ENCODE measurements around the gene PMIS2. TPM values are rescaled to one million over a fixed set of nuclear protein-coding genes. Genes with fewer than 3 reads are reported as not detected.

Gene PMIS2
- polyA plus RNA-seq, 3 donors, result not detected

DNA sequence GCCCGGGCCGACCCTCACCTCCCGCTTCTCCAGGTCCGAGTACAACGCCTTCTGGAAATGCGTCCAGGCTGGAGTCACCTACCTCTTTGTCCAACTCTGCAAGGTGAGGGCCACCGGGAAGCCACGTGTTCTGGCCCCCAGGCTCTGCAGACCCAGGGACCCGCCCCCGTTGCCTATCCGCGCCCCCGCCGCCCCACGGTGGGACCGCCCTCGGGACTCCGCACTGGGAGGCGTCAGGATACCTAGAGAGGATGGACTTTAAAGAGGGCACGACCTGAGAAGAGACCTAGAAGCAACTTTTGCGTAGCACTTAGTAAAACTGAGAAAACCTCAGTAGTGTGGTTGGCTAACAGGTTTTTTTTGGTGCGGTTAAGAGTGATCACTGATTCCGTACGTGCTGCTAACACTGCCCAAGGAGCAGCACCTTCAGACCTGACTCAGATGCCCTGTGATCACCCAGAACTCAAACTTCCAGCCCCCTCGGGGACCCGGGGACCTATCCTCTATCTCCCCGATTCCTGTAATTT is 40.1 kb upstream of the PMIS2 start:
- Histone ChIP-seq H3K36me3 (replicated peaks in 1 of 2; ENCODE audit: control insufficient read depth in 1 of 2, insufficient read depth in 2 of 2, low read length in 2 of 2) (peaks cover 4 to 9% of the 10 kb centered on the region in 2 donors), H3K27ac (ENCODE audit: low read depth in 1 of 2, low read length in 2 of 2) (peak overlapping the region; percentile 4 to 88), H3K9ac (ENCODE audit: insufficient read depth, low read length, poor library complexity, severe bottlenecking) (peak overlapping the region; percentile 90), H3K9me3 (replicated peaks in 1 of 2; ENCODE audit: control insufficient read depth in 1 of 2, insufficient read depth in 1 of 2, low read length in 2 of 2) (no peaks in the 10 kb centered on the region), H3K4me2 (replicated peaks; ENCODE audit: extremely low read depth, low read length, poor library complexity, severe bottlenecking) (peak overlapping the region; percentile 96), H3K27me3 (ENCODE audit: control insufficient read depth in 2 of 2, insufficient read depth in 2 of 2, low read length in 2 of 2) (no peaks in the 10 kb centered on the region), H3K4me3 (replicated peaks in 1 of 3; ENCODE audit: low read depth in 2 of 3, low read length in 3 of 3) (peak overlapping the region; percentile 81 to 90 (median 83)), H4K20me1 (ENCODE audit: insufficient read depth, low read length) (peaks cover 4% of the 10 kb centered on the region), H2AFZ (ENCODE audit: insufficient read depth, low read depth, low read length, poor library complexity, severe bottlenecking) (peak overlapping the region; percentile 94), H3K79me2 (ENCODE audit: insufficient read depth, low read length) (peaks cover 8% of the 10 kb centered on the region), H3K4me1 (ENCODE audit: control insufficient read depth in 1 of 2, insufficient read depth in 2 of 2, low read length in 2 of 2) (peaks cover 21 to 28% of the 10 kb centered on the region in 2 donors)
- Mint-ChIP-seq H3K4me1 (peaks cover 30% of the 10 kb centered on the region), H3K27me3 (ENCODE audit: low read depth in 3 of 3) (peaks cover 0 to 1% (median 0%) of the 10 kb centered on the region in 3 donors), H3K4me3 (peak overlapping the region; percentile 87 to 90), H3K27ac (peak overlapping the region in 6 of 7 donors; percentile 12 to 86 (median 65)), H3K36me3 (peaks cover 25 to 26% of the 10 kb centered on the region in 2 donors), H3K9me3 (no peaks in the 10 kb centered on the region)
- intact Hi-C loops (cut with micrococcal nuclease), result loop anchor here in 1 of 2 donors (5.0 kb wide), 1 partner anchor 171 kb away; the partner anchor contains the start of gene KMT2B
- TF ChIP-seq CTCF (IDR thresholded peaks at IDR 0.05), result no peak
- WGBS (ENCODE audit: insufficient coverage), result under 1% methylated on average over 23 of the region's 27 CpGs
- no peak for DNase-seq

DNA sequence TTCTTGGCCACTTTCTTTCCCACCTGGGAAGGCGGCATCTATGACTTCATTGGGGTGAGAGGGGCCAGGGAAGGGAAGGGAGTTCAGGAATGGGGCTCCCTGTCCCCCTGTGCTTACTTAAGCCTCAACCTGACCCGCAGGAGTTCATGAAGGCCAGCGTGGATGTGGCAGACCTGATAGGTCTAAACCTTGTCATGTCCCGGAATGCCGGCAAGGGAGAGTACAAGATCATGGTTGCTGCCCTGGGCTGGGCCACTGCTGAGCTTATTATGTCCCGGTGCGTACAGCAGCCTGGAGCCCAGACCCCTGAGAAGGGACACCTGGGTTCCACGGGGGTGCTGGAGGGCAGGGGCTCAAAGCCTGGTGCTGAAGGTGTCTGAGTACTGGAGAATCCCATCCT is 39.4 kb upstream of the PMIS2 start:
- H3K36me3 Mint-ChIP-seq, result peaks cover 26 to 30% of the 10 kb centered on the region in 2 donors
- H2AFZ ChIP-seq (ENCODE audit: insufficient read depth, low read depth, low read length, poor library complexity, severe bottlenecking), result no peak overlapping the region
- WGBS (ENCODE audit: insufficient coverage), result 96% methylated on average over 8 of the region's 8 CpGs

More for the DNA sequence above, 39.4 kb upstream of the PMIS2 start:
- Histone ChIP-seq H3K9me3 (replicated peaks in 1 of 2; ENCODE audit: control insufficient read depth in 1 of 2, insufficient read depth in 1 of 2, low read length in 2 of 2) (no peaks in the 10 kb centered on the region), H3K27ac (ENCODE audit: low read depth in 1 of 2, low read length in 2 of 2) (no peak overlapping the region), H3K79me2 (ENCODE audit: insufficient read depth, low read length) (peaks cover 8% of the 10 kb centered on the region), H3K27me3 (ENCODE audit: control insufficient read depth in 2 of 2, insufficient read depth in 2 of 2, low read length in 2 of 2) (no peaks in the 10 kb centered on the region), H3K36me3 (replicated peaks in 1 of 2; ENCODE audit: control insufficient read depth in 1 of 2, insufficient read depth in 2 of 2, low read length in 2 of 2) (peaks cover 4 to 9% of the 10 kb centered on the region in 2 donors), H3K4me2 (replicated peaks; ENCODE audit: extremely low read depth, low read length, poor library complexity, severe bottlenecking) (peak overlapping the region; percentile 96), H3K4me3 (replicated peaks in 1 of 3; ENCODE audit: low read depth in 2 of 3, low read length in 3 of 3) (peak overlapping the region in 2 of 3 experiments; percentile 83 to 90), H3K9ac (ENCODE audit: insufficient read depth, low read length, poor library complexity, severe bottlenecking) (peak overlapping the region; percentile 90), H3K4me1 (ENCODE audit: control insufficient read depth in 1 of 2, insufficient read depth in 2 of 2, low read length in 2 of 2) (peaks cover 21 to 28% of the 10 kb centered on the region in 2 donors), H4K20me1 (ENCODE audit: insufficient read depth, low read length) (peaks cover 4% of the 10 kb centered on the region)
- Mint-ChIP-seq H3K4me3 (peak overlapping the region; percentile 87 to 90), H3K9me3 (no peaks in the 10 kb centered on the region), H3K4me1 (peaks cover 30% of the 10 kb centered on the region), H3K27ac (peak overlapping the region in 4 of 7 donors; percentile 10 to 86 (median 52)), H3K27me3 (ENCODE audit: low read depth in 3 of 3) (peaks cover 0 to 1% (median 0%) of the 10 kb centered on the region in 3 donors)
- DNase-seq, result no peak
- no peak for TF ChIP-seq CTCF (IDR thresholded peaks at IDR 0.05)
- intact Hi-C loops (cut with micrococcal nuclease), result loop anchor here in 1 of 2 donors (5.0 kb wide), 1 partner anchor 171 kb away; the partner anchor contains the start of gene KMT2B

Measured in CD14-positive monocyte (primary cell).